GM18867 (cell line): ENCODE measurements around the gene EGFL8.

Experiments
- ATAC-seq: cut with Tn5 transposase; IDR thresholded peaks from one replicate; pipeline ENCODE4 v1.9.1; 2021; ENCODE audit warnings: mild to moderate bottlenecking, moderate library complexity; ENCODE audit not compliant: unreplicated experiment

Gene EGFL8

GRCh38 chr6:32167154-32167760 is 2.9 kb downstream of the EGFL8 start:
- ATAC-seq, result no peak

DNA sequence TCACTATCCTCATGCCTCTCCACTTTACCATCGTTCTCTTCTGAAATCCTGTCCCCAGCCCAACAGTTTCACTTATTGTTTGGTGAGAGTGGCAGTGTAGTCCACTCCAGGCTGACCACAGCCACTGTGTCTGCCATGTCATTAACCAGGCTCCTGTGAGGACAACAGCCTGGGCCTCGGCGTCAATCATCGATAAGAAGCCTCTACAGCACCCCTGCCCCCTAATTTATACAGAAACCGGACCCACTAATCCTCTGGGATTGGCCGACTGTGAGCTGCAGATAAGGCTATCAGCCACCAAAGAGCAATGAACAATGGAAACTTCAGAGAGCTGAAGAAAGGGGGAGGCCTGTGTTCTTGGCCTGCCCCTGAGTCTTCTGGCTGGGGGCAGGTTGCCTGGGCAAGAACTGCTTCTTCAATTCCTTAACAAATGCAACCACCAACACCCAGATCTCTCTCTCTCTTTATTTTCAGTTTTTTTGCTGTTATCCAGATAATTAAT is 3.4 kb downstream of the EGFL8 start:
- ATAC-seq, result no peak

DNA sequence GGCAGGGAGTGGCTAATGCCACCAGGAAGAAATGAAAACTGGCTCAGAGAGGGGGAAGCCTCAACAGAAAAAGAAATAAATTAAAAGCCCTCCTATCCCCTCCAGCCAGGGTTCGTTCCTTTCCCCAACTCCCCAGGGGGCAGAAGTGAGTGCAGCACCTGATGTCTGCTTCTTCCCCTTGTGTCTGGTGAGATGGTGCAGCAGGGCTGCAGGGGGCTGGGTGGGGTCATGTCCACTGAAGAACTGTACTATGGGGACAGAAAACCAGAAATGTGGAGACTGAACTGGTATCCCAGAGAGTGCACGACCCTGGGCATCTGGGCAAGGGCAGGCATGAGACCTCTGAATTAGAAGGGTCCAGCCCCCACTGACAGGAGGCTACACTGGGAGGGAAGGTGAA is 4.0 kb downstream of the EGFL8 start:
- no peak for ATAC-seq

DNA sequence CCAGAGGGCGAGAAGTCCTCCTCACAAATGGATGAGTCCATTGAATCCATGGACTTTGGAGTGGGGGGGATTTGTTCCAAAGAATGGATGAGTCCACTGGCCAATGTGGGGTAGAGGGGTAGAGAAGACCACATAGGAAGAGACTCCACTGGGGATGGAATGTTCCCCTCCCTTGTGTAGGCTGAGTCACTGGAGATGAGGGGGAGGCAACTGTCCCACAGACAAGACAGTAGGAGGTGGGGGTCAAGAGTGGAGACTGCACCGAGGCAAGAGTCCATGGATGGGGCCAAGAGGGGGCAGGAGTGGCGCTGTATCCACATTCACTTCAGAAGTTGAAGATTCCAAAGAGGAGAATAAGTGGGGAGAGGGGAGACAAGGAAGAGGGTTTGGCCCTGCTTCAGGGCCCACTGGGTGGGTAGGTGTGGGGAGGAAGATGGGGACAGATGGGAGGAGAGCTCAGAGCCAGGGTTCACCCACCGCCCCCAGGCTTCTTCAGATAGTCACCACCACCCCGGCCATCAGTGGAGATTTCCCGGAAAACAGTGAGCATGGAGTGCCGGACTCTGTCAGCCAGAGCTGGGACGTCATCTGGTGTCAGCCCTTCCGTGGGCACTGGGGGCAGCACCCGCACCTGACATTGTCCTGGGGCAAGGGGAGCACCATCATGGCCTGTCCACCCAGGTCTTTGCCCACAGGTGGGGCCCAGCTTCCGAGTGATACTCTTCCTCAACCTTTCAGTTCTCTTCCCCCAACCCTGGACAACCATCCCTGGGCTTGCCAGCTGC is 4.6 kb downstream of the EGFL8 start:
- ATAC-seq, result no peak

DNA sequence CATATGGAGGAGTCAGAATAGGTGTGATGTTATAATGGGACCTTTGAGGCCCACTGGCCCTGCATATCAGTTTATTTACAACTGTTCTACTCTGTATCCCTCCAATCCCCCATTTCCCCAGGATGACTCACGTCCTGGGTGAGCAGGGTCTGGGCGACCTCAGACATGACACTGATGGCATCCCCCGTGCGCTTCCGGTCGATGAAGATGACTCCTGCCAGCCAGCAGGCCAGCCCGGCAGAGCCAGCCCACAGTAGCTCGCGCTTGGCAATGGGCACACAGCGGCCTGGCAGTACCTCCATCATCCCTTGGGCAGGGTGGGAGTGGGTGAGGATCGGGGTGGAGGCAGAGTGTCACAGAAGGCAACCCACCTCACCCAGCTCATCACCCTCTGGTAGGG is 5.9 kb downstream of the EGFL8 start:
- no peak for ATAC-seq

- no peak for ATAC-seq
These were observed 6.8 kb downstream of the EGFL8 start for GRCh38 chr6:32171234-32171633.

GRCh38 chr6:32173051-32173727 is 8.8 kb downstream of the EGFL8 start:
- no peak for ATAC-seq

DNA sequence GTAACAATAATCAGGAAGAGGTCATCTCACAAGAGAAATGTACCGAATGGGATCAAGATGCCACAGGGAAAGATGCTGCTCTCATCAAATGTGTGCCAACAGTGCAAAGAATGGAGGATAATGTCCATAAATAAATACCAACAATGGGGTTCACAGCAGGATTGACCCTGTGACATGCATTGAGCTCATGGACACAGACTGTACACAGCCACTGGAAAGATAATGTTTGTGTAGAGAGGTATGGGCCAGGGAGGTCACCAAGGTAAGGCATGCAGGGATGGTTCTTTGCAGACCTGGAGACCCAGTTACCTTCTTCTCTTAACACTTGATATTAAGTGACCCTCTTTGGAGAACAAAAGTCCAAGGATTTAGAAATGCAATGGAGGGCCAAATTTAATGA is 10.0 kb downstream of the EGFL8 start:
- ATAC-seq, result no peak

GRCh38 chr6:32175322-32175710 is 10.9 kb downstream of the EGFL8 start:
- no peak for ATAC-seq

GRCh38 chr6:32175711-32176475 is 11.5 kb downstream of the EGFL8 start, which contains the start of gene AGPAT1:
Gene AGPAT1, minus strand, starts transcription at chr6:32176084. Its CDS starts 4,588 bp downstream, at chr6:32171496.
- peak; percentile 43 for ATAC-seq

- ATAC-seq, result no peak
These were observed 12.2 kb downstream of the EGFL8 start for GRCh38 chr6:32176476-32177182.

- no peak for ATAC-seq
These were observed 12.9 kb downstream of the EGFL8 start for GRCh38 chr6:32177183-32177787.

DNA sequence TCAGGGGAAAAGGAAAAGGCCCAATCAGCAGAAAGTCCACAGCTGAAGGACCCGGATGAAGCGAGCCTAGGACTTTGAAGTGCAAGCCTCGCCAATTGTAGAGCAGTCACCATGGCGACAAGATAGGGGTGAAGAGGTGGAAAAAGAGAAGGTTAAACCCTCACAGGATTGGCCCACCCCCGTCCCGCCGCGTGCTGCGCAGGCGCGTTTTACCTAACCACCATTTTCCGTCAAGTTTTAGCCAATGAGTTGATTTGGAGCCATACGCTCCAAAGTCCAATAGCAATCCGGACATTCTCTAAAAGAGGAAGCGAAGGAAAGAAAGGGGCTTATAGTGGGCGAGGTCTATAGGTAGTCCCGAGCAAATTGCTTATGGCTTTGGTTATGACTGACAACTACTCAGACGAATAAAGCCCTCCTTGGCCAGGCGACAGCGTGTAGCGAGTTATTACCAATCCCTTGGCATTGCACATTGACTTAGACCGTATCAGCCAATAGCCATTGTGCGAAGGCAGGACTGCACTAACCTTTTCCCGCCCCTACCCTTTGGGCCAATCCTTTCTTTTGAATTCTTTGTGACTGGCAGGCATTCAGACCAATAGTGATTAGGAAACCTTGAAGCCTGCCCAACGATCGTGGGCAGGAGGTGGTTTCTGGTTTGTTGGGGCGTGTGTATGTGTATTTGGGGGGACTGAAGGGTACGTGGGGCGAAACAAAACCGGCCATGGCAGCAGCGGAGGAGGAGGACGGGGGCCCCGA is 13.6 kb downstream of the EGFL8 start, which contains the start of gene RNF5:
RNF5 (plus strand) TSS at position 618 of the 759 bp plus-strand sequence; CDS start at position 725, 107 bp downstream.
- peak; percentile 78 for ATAC-seq

DNA sequence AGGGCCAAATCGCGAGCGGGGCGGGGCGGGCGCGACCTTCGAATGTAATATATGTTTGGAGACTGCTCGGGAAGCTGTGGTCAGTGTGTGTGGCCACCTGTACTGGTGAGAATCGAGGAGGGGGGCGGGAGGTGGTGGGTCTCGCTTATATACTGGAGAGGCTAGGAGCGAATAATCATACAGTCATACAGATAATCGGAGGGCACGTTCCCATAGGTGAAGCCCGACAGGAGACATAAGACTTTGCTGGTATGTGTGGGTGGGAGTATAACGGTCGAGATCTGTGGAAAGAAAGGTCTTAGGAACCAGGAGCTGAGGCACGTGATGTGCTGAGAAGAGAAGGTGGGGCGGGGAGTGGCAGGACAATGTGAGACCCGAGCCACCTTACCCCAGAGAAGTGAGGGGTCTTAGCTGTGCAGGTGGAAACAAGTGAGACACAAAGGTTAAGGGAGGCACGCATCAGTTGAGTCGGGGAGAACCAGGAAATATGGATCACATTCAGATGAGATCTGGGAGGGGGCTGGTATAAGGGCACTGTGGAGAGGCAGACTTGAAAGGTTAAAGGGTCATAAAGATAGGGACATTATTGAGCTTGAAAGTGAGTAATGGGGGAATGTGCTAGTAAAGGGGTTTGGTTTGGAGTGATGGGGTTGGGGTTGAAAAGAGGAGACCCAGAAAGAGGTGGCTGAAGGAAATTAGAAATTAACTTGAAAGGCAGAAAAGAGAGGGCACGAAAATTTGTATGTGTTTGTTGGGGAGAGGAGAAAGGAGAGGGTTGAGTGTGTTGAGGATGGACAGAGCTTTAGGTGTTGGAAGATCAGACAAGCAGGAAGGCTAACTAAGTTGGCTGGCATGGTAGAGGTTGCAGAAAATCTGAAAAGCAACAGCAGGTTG is 14.4 kb downstream of the EGFL8 start:
- ATAC-seq, result no peak

DNA sequence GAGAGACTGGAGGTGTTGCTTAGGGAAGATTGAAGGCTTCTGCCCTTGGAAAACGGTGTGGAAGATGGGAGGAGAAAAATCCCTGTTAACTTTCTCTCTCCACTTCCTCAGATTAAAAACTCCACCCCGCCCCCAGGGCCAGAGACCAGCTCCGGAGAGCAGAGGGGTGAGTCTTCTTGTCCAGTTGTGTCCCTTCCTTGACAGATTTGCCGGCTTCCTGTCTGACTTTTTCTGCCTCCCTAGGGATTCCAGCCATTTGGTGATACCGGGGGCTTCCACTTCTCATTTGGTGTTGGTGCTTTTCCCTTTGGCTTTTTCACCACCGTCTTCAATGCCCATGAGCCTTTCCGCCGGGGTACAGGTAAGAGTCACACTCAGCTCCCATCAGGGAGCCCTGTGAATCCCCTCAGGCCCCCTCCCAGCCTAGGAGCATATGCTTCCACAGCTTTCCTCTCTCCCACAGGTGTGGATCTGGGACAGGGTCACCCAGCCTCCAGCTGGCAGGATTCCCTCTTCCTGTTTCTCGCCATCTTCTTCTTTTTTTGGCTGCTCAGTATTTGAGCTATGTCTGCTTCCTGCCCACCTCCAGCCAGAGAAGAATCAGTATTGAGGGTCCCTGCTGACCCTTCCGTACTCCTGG is 15.5 kb downstream of the EGFL8 start:
- no peak for ATAC-seq

GRCh38 chr6:32181148-32181702 is 16.8 kb downstream of the EGFL8 start:
- no peak for ATAC-seq

DNA sequence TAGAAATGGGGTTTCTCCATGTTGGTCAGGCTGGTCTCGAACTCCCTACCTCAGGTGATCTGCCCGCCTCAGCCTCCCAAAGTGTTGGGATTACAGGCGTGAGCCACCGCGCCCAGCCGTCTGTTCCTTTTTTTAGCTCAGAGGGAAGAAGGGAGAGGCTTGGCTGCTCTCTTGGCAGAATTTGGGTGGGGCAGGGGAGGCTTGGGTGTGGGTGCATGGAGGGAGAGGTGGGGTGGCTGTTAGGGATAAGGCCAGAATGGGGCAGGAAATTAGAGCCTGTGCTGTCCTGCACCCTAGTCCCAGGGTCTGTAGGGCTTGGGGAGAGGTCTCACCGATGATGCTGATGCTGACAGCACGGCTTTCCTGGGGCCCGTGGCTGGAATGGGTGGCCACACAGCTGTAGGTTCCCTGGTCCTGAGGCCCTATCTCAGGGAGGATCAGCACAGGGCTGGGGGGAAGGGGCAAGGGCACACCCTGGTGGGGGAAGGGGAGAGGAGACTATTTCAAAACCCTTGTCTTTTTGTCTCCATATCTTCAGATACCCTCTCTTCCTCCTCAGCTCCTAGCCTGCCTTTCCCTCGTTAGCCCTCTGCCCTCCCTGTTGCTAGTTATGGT is 17.6 kb downstream of the EGFL8 start:
- no peak for ATAC-seq
